Head of caudate nucleus (tissue), 42 donors: ENCODE results near the gene WT1.
"Not testable (repeated sequence)": the region's sequence is repeated elsewhere in the genome, so short reads cannot be mapped to it uniquely, and the experiment has no call there.

Source experiments
- DNase-seq, 42 donors: peaks; one replicate each; pipeline versions ENCODE4 v3.0.0 to v3.0.0-alpha.2; 2020 to 2021; ENCODE audit warnings: mixed read lengths in 7 of 42
- intact Hi-C: fragments of 100-400 bp; cut with DNase I; formaldehyde crosslinking; loops from one replicate; pipeline ENCODE4 v1.15.0; 2022

Gene WT1

GRCh38 chr11:32435511-32435941 lies at the start of gene WT1:
Gene WT1 (minus strand): TSS chr11:32435539.
- no peak for DNase-seq
- intact Hi-C loops: no loop called here

- DNase-seq: no peak
- intact Hi-C loops: no loop called here
Observed at GRCh38 chr11:32479291-32479690, 44.0 kb upstream of the WT1 start.

- intact Hi-C loops: no loop called here
- DNase-seq: no peak
Observed at GRCh38 chr11:32478277-32478731, 43.0 kb upstream of the WT1 start.

- intact Hi-C loops: no loop called here
- no peak for DNase-seq
Observed at GRCh38 chr11:32473282-32473909, 38.1 kb upstream of the WT1 start.

- no peak for DNase-seq
- intact Hi-C loops: no loop called here
Observed at GRCh38 chr11:32472226-32472625, 36.9 kb upstream of the WT1 start.

GRCh38 chr11:32471544-32471943 lies 36.2 kb upstream of the WT1 start:
- intact Hi-C loops, DNase-seq: not testable (repeated sequence)

GRCh38 chr11:32469791-32470190 lies 34.5 kb upstream of the WT1 start:
- DNase-seq: no peak
- intact Hi-C loops: no loop called here

GRCh38 chr11:32466279-32466915 lies 31.1 kb upstream of the WT1 start:
- no peak for DNase-seq
- intact Hi-C loops: no loop called here

GRCh38 chr11:32464078-32464477 lies 28.7 kb upstream of the WT1 start:
- DNase-seq: no peak

GRCh38 chr11:32462011-32462690 lies 26.8 kb upstream of the WT1 start:
- DNase-seq: no peak
- intact Hi-C loops: no loop called here

More at GRCh38 chr11:32464078-32464477, 28.7 kb upstream of the WT1 start:
- intact Hi-C loops: no loop called here

GRCh38 chr11:32456864-32457263 lies 21.5 kb upstream of the WT1 start:
- intact Hi-C loops: no loop called here
- no peak for DNase-seq

- DNase-seq: no peak
- intact Hi-C loops: no loop called here
Observed at GRCh38 chr11:32454993-32455392, 19.7 kb upstream of the WT1 start.

- intact Hi-C loops: no loop called here
- peak in 8 of 42 donors; percentile 6 to 72 (median 18) for DNase-seq
Observed at GRCh38 chr11:32451808-32452207, 16.5 kb upstream of the WT1 start.

GRCh38 chr11:32450372-32450771 lies 15.0 kb upstream of the WT1 start:
- intact Hi-C loops: no loop called here
- DNase-seq: no peak

- intact Hi-C loops: no loop called here
- DNase-seq: no peak
Observed at GRCh38 chr11:32448232-32448631, 12.9 kb upstream of the WT1 start.

- no peak for DNase-seq
- intact Hi-C loops: no loop called here
Observed at GRCh38 chr11:32447252-32447651, 11.9 kb upstream of the WT1 start.

GRCh38 chr11:32446227-32446626 lies 10.9 kb upstream of the WT1 start:
- DNase-seq: no peak
- intact Hi-C loops: no loop called here

- DNase-seq: no peak
- intact Hi-C loops: no loop called here
Observed at GRCh38 chr11:32444186-32444585, 8.8 kb upstream of the WT1 start.

- intact Hi-C loops: no loop called here
- DNase-seq: no peak
Observed at GRCh38 chr11:32440916-32441315, 5.6 kb upstream of the WT1 start.

GRCh38 chr11:32440312-32440908 lies 5.1 kb upstream of the WT1 start:
- DNase-seq: no peak
- intact Hi-C loops: no loop called here
